Placental epithelial cell (primary cell): ENCODE results near the gene EMC6. TPM values are rescaled to one million over a fixed set of nuclear protein-coding genes. Genes with fewer than 3 reads are reported as not detected.

ENCODE experiments used
- total RNA-seq: library from RNA; depleted of rRNA; stranded (reverse); fragments of >200 nt; gene quantifications from 2 replicates; pipeline ENCODE4 v1.2.3, GENCODE V29; 2012

Gene EMC6
- total RNA-seq = 11.4 and 14.9 TPM in 2 replicates

GRCh38 chr17:3668279-3669084, at the start of gene EMC6, which contains the start of gene TAX1BP3:
Gene EMC6, plus strand, starts transcription at chr17:3668812. Its CDS starts 335 bp downstream, at chr17:3669147.
Gene TAX1BP3, minus strand, starts transcription at chr17:3668578. Its CDS starts 52 bp downstream, at chr17:3668526.

GRCh38 chr17:3636154-3636907, 32.3 kb upstream of the EMC6 start, which contains the start of the genes CTNS and SHPK:
Gene CTNS, plus strand, starts transcription at chr17:3636760. Its CDS starts 3,447 bp downstream, at chr17:3640207.
Gene SHPK, minus strand, starts transcription at chr17:3636250. Its CDS starts 31 bp downstream, at chr17:3636219.

GRCh38 chr17:3695723-3696411, 27.3 kb downstream of the EMC6 start, which contains the start of gene P2RX5:
Gene P2RX5, minus strand, starts transcription at chr17:3696155. Its CDS starts 150 bp downstream, at chr17:3696005.

Other genes starting within 250 kb of the EMC6 start
- not detected in 2 replicates for gene OR1E2, start 235.0 kb upstream of the EMC6 start, total RNA-seq
- gene SPATA22, start 197.0 kb upstream of the EMC6 start, total RNA-seq = not detected in 2 replicates
- gene ASPA, start 192.8 kb upstream of the EMC6 start, total RNA-seq = not detected in 2 replicates
- gene TRPV3, start 111.0 kb upstream of the EMC6 start, total RNA-seq = 15.7 and 18.5 TPM in 2 replicates
- gene TRPV1, start 59.4 kb upstream of the EMC6 start, total RNA-seq = 2.3 and 5.5 TPM in 2 replicates
- gene SHPK, start 32.6 kb upstream of the EMC6 start, total RNA-seq = 10.2 and 12.8 TPM in 2 replicates
- 12.0 and 12.2 TPM in 2 replicates for gene CTNS, start 32.1 kb upstream of the EMC6 start, total RNA-seq
- 137 and 276 TPM in 2 replicates for gene TAX1BP3, start 234 bp upstream of the EMC6 start, total RNA-seq
- gene P2RX5, start 27.3 kb downstream of the EMC6 start, total RNA-seq = not detected in 2 replicates
- 3.1 and 3.4 TPM in 2 replicates for gene HASPIN, start 55.1 kb downstream of the EMC6 start, total RNA-seq
- gene ITGAE, start 132.4 kb downstream of the EMC6 start, total RNA-seq = 8.6 and 13.0 TPM in 2 replicates
- gene NCBP3, start 177.4 kb downstream of the EMC6 start, total RNA-seq = 16.1 and 22.8 TPM in 2 replicates
- 2.4 and 5.6 TPM in 2 replicates for gene CAMKK1, start 224.2 kb downstream of the EMC6 start, total RNA-seq
- gene P2RX1, start 247.7 kb downstream of the EMC6 start, total RNA-seq = not detected in 2 replicates